A549 treated with CORT108297 at 1 μM for 4 hours (cell line): ENCODE measurements around the gene ATF7IP2. TPM values are rescaled to one million over a fixed set of nuclear protein-coding genes. Genes with fewer than 3 reads are reported as not detected.

Experiments used
- total RNA-seq: library from RNA; stranded (reverse); fragments of 200-300 nt; extraction: Qiagen RNA extraction; gene quantifications from 5 replicates; pipeline ENCODE4 v1.2.3, GENCODE V29; 2022

Gene ATF7IP2, protein sequence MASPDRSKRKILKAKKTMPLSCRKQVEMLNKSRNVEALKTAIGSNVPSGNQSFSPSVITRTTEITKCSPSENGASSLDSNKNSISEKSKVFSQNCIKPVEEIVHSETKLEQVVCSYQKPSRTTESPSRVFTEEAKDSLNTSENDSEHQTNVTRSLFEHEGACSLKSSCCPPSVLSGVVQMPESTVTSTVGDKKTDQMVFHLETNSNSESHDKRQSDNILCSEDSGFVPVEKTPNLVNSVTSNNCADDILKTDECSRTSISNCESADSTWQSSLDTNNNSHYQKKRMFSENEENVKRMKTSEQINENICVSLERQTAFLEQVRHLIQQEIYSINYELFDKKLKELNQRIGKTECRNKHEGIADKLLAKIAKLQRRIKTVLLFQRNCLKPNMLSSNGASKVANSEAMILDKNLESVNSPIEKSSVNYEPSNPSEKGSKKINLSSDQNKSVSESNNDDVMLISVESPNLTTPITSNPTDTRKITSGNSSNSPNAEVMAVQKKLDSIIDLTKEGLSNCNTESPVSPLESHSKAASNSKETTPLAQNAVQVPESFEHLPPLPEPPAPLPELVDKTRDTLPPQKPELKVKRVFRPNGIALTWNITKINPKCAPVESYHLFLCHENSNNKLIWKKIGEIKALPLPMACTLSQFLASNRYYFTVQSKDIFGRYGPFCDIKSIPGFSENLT
- 10.7 to 12.5 TPM (median 10.8 TPM) in 5 replicates for total RNA-seq

GRCh38 chr16:10385725-10386516 is at the start of gene ATF7IP2:
TSS of gene ATF7IP2 (plus strand) at chr16:10386061. CDS start at chr16:10430621, 44,560 bp downstream.

Other genes with a start within 250 kb of the ATF7IP2 start
- not detected in 5 replicates for gene GRIN2A, start 203.6 kb upstream of the ATF7IP2 start, total RNA-seq
- gene EMP2, start 194.5 kb downstream of the ATF7IP2 start, total RNA-seq, result 16.6 to 25.9 TPM (median 25.0 TPM) in 5 replicates